Fibroblast of skin of back (primary cell): Measurements from ENCODE around the gene SNX11.
A peak's percentile ranks its signal among the peaks of the same experiment; 100 is the strongest.

Experiments
- DNase-seq: peaks from one replicate; pipeline ENCODE4 v3.0.0-alpha.2; 2013

The SNX11 gene

DNA sequence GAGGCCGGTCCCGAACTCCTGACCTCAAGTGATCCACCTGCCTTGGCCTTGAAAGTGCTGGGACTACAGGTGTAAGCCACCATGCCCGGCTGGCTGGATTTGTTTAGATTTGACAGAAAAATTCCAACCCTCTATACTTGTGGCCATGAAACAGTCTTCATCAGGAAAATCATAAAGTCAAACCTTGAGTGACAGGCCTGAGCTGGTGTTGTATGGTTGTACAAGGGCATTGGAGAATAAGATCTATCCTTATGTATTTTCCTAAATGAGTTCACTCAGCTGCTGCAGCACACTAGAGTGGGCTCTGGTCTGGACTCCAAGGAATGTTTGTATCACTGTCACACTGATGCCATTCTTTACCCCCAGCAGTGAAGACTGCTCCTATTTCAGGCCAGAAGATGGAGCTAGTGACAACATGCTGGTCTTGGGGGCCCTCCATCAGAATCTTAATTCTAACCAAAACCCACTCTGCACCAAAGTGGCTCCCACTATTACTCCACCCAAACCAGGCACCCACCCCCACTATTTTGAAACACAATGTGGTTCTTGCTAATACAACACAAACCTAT, 27.4 kb downstream of the SNX11 start:
- DNase-seq, result peak; percentile 44

DNA sequence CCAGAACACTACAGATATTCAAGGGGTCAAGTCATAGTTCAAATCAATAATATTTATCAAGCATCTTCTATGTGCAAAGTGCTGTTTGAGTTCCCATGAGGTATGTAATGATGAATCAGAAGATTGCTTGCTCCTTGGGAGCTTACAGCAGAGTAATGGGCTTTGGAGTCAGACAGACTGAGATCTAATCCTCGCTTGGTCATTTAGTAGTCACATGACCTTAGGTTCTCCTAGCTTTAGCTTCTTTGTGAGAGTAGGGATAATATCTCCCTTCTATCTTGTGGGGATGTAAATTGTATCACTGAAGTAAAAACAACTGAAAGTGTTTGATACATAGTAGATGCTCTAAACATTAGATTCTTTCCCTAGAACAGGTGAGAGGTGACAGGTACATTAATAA, 30.1 kb downstream of the SNX11 start:
- DNase-seq, result no peak

DNA sequence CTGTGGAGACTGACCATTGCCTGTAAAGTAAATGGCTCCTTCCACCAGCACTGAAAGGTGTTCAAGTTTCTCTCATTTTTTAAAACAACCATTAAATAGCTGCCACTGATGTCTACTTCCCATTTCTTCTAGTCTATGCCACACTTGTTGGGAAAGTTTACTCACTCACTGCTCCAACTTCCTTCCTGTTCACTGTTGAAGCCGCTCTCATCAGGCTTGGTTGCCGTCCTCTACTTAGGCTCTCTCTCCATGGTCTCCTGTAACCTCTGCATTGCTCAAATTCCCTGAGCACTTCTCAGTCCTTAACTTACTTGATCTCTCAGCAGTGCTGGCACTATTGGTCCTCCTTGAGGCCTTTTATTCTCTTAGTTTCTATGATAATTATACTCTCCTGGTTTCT, 32.4 kb downstream of the SNX11 start:
- DNase-seq, result no peak

DNA sequence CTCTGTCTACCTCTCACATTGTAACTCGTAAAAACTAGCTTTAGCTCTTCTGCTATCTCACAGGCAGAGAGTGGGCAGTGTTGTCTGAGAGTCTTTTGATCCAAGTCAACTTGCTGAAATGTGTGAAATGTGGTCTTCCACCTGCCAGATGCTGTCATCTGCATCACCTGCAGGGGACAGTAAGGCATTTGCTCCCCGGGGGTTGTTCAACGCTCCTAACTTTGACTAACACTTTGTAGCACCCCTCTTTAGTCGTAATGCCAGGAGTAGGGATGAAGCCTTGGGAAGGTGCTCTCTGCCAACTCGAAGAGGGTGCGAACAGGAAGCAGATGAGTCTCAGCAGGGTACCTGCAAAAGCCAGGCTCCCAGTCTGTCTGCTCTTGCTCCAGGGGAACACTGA, 36.1 kb downstream of the SNX11 start:
- no peak for DNase-seq

DNA sequence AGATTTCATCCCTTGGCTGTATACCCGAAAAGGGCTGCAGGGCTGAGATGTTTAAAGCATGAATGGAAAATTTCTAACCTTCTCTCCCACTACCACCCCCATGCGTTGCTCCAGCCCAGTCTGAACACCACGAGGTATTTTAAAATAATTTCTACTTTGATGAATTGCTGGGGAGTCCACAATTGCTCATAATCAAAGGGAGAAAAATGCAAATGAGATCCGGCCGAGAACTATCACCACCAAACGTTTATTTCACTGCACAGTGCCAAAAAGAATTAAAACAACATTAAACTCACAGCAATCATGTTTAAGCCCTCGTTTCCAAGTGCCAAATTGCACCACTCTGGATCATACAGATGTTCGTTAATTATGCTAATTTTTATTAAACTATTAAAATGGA, 36.7 kb downstream of the SNX11 start:
- DNase-seq, result no peak

DNA sequence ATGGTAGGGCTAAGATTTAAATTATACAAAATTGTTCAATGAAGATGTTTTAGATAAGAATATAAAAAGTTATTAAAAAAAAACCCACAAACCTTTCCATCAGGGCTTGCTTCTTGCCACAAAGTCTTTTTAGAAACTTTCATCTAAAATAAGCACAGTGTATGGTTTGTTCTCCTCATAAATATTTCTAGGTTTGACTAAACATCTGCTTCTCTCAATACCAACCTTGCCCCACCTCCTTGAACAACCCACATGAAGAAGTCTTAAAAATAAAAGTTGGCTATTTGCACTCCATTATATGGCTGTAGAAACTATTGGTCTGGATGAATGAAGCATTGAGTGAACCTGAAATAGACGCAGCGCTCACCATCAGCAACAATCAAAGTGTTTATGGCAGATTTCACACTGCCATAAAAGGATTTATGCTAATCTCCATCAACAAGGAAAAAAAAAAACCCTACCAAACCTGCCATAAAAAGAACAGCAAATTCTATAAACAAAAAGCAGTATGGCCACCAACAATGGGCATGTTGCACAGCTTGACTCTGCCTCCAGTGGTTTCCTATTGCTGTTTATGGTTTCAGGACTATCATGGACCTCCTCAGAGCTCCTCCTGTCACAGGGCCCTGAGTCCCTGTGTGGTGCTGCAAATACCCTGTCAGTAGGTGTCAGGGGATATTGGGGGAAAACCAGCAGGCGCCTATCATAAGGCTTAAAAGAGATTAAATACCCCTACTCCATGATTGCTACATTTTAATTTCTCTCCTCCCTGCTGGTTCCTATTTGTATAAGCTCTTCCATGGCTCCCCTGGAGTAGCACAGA, 37.6 kb downstream of the SNX11 start:
- DNase-seq, result no peak

DNA sequence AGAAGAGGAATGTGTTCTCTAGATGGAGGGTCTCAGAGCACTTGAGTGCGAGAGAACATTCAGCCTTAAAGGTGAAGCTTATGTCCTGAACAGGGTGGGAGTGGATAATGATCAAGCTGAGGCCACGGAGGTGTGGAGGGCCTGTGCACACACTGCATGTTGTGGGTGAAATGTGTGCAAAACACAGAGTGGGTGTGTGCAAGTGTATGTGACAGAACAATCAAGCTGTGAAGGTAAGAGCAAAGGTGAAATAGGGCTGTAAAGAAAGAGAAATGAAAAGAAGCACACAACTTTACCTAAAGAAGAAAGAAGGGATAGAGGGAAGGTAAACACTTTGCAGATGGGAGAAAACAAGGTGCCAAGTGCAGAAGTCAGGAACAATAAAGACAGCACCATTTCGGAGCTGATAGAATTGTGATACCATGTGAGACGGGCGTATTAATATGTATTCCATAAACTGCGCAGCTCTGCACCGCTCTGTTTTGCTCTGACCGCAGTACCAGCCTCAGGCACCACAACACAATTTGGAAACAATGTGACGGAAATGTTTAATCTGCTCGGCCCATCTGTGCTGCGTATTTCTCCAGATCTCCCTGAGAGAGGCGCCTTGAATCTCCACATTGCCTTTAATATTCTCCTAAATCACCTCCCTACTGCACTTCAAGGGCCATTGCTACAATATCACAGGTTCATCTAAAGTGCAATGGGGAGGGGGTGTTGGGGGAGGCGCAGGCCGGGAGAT, 40.6 kb downstream of the SNX11 start:
- DNase-seq, result no peak

DNA sequence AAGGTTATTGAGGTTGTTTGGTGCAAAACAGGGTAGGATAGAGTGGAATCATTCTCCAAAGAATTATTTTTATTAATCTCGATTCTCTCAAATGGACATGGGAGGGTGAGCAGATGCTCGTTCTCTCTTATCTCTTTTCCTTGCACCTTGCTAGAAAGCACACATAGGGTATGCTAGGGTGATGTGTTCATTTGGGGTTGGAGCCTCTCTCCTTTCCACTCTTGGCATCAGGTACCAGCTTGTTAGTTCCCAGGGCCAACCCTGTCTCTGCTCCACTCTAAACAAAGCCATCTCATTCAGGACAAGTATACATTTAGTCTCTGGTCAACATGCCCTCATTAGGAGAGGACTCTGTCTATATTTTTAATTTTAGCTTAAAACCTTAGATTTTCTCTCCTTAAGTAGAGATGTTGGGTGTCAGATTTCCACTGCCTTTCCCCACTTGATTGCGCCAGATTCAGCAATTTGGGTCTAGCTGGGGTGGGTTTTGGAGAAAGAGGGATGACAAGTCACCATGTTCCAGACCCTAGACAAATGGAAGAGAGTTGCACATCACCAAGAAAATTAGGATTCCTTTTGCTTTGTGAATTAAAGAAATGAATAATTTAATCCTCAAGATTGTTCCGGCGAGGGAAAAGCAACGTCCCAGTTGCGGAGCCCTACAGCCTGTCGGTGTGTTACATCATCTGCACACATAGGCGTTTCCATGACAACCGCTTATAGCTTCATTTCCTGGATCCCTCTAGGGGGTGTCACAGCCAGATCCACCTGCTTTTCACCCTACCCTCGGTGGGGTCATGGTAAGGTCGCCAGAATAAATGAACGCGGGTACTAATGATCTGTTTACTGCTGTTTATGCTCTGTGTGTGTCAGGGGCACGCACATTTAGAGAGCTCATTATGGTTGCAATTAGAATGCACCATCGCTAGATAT, 41.6 kb downstream of the SNX11 start:
- peak; percentile 12 for DNase-seq

DNA sequence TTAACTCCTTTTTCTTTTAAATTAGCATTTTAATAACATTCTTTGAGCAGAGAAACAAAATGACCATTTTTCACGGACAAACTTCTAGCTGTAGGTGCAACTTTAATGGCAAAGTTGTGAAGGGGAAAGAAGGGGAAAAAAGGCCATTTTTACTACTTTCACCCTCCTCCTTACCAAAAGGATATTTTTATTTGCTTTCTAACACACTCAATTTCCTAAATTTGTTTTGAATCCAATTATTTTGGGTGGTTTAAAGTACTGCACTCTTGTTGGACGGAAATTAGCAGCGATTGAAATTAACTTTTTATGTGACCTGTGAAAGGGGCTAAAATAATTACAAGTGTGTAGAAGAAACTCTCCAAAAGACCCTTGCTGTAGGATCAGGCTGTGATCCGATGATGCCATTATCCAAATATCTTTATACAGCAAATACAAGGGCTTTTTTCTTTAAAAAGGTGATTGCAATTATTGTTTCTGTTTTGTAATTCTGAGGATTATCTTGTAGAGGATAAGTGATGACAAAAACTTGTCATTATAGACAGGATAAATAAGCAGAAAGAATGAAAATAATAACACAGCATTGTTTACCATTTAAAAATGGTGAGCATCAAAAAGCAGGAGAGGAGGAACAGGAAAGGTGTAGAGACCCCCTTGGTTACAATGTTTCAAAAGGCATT, 42.4 kb downstream of the SNX11 start:
- DNase-seq, result no peak

DNA sequence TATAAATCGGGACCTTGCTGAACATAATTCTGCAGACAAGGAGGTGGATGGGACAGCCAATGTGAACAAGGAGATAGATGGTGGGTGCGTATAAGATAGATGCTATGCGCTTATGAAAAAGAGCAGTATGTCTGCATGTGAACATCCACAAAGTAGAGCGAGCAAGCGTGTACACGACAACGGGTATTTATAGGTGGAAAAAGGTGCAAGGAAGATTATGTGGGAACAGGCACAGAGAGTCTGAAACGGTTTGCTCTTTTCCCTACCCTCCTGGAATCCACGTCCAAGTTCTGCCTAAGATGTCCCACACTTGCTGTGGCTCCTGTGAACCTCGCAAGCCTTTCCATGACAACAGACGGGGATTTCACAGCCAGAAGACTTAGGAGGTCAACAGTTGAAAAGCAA, 43.0 kb downstream of the SNX11 start:
- DNase-seq, result no peak

DNA sequence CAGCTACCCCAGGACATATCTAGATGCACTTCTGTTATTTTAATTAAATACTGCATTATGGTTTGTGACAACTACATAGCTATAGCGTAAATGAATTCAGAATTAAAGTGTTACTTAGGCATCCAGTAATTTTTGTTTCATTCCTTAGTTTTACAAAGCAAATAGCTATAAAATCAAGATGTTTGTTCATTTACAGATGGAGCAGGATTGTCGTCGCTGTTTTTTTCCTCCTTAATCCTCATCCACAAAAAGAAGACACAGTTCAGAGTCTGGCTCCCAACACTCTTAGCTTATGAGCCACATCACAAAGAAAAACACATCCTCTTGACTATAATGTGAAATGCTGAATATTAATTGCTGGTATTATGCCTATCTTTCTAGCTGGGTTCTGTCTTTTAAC, 43.7 kb downstream of the SNX11 start:
- no peak for DNase-seq

DNA sequence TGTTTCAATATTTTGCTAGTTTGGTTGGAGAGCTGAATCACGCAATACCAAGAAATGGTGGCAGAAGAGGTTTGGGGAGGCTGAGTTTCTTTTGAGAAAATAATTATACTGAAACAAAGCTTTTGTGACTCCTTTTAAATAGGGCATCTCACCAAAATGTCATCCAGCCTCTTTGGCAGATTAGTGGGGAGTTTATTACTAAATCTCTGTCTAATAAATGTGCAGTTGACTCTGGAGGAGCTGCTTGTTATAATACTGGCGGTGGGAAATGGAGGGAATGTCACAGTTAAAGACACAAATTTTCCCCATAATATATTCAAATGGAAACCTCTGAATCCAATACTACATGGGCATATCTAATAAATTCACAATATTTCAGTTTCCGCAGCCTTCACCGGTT, 44.7 kb downstream of the SNX11 start:
- DNase-seq, result no peak

DNA sequence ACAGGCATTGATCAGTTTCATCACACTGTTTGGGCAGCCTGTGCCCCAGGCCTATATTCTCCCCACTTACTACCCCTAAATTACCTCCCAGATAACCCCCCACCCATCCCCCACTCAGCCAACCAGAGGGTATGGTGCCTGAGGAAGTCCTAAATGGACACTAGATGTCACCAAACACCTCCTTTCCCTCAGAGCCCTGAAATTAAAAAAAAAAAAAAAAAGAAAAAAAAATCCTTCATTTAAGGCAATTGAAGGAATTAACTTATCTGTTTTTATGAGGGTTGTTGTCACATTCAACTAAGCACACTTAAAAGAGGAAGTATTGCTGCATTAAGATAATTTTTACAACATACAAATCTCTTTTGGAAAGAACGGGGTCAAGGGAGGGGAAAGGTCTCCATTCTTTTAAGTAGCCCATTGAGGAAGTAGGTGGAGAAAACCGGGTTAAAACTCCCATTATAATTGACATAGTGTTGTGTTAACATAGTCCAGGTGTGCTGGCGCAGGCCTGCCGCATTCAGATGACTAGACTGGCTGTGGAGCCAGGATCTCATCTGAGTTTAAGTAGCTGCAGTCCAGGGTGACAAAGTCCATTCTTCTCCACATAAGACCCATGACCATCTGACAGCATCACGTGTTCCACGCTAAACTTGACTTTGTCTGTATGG, 46.3 kb downstream of the SNX11 start:
- DNase-seq, result peak; percentile 46

DNA sequence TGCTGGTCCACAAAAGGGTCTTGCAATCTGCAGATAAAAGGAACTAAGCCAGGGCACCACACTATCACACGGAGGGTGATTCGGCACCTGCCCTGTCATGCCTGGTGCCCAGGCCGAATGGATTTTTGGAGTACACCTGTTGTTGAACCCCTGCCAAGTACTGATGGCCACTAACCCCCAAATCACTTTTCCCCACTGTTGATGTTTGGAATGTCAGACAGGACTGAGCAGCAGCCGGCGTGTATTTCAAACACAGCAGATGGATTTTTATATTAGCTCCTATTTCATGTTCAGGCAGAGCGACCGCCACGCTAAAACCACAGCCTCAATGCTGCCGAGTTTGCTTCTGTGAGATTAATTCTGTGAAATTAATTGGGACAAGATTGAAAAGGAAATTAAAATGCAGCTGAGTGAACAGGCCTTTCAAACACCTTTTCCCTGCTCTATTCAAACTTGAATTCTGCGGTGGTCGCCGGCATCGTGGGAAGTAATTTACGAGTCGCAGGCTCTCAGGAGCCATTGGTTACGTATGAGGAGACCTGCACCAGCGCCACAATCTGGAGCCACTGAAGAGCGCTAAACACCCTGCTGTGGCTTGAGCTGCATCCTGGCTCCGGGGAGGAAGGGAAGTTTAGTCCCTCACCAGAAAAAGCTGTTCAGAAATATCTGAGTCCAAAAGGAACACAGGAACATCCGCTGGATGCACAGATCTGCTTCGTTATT, 48.5 kb downstream of the SNX11 start:
- DNase-seq, result no peak

DNA sequence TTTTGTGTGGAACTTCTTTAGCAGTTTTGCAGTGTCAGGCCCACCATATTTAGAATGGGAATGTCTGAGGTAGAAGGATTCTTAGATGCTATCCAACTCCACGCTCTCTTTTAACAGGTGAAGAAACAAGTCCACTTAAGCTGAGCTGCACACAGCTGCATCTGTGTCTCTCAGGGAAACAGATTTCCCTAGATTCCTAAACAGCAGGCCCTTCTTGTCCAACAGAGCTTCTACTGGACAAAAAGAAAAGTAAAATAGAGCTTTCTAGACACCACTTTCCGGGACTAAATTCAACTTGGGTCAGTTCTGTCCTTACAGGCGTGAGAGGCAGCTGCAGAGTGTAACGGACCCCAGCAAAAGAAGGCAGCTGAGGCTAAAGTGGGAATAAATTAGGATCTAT, 51.7 kb downstream of the SNX11 start:
- DNase-seq, result no peak

DNA sequence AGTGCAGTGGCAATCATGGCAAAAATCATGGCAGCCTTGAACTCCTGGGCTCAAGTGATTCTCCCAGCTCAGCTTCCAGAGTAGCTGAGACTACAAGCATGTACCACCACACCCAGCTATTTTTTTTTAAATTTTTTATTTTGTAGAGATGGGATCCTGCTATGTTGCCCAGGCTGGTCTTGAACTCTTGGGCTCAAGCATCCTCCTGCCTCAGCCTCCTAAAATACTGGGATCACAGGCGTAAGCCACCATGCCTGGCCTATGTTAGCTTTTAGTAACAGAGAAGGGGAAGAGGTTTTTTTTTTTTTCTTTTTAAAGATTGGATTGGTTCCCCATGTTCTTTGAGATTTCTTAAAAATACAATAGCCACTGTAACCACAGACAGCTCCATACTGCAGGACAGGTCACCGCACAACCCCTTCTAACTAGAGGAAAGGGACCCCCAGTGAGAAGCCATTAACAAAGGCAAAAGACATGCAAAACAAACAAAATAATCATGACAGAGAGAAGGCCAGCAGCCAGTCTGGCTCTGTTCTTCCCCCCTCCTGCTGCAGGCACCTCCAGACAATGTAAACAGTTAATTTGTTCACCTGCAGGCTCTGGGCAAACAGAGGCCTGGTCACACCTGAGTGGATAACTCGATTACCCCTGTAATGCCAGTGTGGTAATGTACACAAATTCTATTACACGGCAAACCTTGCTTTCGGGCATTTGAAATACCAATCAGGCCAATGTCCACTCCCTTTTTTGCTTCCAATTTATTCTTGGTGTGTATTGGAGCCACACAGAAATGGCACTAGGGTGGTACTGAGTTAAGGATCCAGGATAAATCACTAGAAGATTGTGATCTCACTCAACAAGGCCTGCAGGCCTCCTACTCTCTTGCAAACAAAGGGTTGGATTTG, 52.9 kb downstream of the SNX11 start:
- DNase-seq, result no peak

DNA sequence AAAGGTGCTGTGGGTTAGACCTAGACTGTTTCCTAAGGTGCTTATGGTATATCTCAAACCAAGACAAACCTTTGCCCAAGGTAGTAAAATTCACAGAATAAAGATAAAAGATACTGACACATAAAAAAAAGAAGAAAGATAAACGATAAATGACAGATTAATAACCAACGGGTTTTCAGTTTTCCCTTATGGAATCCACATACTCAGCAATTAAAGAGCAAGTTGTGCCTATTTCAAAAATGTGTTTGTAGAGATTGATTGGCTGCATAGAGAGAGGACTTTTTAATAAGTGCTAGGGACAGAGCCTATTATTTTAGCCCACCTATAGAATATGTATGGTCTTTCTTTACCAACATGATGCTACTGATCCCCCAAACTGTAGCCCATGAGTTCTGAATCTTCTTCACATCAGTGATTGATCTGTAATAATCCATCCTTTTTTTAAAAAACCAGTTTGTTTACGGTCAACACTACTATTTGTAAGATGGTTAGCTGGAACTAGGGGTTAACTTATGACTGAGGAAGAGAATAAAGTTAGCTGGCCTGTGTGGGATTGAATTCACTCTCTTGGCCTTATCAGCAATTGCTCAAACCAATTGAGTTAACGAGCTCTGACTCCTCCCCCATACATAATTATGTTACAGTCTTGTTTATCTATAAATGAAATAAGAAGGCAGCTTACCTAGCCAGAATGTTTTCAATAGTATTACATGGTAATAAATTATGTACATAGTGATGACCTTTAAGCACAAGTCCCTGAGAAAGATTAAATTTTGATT, 53.8 kb downstream of the SNX11 start:
- no peak for DNase-seq

DNA sequence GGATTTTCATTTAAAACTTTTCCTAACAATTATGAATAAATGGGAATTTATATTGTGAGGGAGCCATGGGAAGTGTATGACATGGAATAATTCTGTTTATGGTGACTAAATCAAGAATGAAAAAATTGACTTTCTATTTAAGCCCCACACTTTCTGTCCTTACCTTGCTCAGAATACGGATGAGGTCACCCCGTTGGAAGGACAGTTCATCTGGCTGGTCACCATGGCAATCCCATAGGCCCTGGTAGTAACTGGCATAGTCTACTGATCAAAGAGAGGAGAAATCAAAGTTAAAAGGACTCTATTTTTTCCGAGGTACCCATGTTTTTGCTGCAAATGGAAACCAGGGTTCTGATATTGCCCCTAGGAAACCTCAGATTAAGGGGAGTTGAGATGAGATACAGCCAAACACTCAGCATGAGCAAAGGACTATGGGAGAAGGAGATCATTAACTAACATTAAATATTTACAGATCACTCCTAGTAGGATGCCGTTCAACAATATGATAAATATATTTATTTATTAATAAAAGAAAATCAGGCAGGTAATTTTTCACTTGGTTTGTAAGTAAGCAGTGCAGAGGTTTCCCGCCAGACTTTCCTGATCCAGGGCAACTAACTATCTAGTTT, 54.9 kb downstream of the SNX11 start:
- DNase-seq, result no peak
